Measurements from ENCODE around the gene CLDN6. TPM values are rescaled to one million over a fixed set of nuclear protein-coding genes. Genes with fewer than 3 reads are reported as not detected.
A peak's percentile ranks its signal among the peaks of the same experiment; 100 is the strongest.

The CLDN6 gene
- total RNA-seq, 1 experiment from 2014 or later = 0.49 TPM

- H3K9me3 ChIP-seq (ENCODE audit: control insufficient read depth in 1 of 2, insufficient read depth in 1 of 2, low read depth in 1 of 2, low read length in 2 of 2) = no peaks in the 10 kb centered on the region
- no peaks in the 10 kb centered on the region for H4K20me1 ChIP-seq (ENCODE audit: insufficient read depth)
- DNase-seq (ENCODE audit: low read depth, low spot score) (no peak), ATAC-seq (no peak)
- BruUV-seq (replicated peaks) = TSS peak; percentile 62
- intact Hi-C loops (cut with micrococcal nuclease) = loop anchor here (2.0 to 10.0 kb wide), 2 partner anchors 71 to 117 kb away; no protein-coding TSS in a partner anchor
- peak overlapping the region; percentile 95 for H3K4me2 ChIP-seq (ENCODE audit: low read length)
- H3K27ac ChIP-seq (ENCODE audit: low read depth, low read length) = no peak overlapping the region
- peak overlapping the region in 1 of 2 experiments; percentile 87; a peak in 2 of 4 replicates for H3K4me3 ChIP-seq (replicated peaks in 1 of 2; ENCODE audit: low read depth in 1 of 2, low read length in 2 of 2)
- H2AFZ ChIP-seq (ENCODE audit: low read depth, low read length, poor library complexity, severe bottlenecking) = no peak overlapping the region
- ChIA-PET CTCF (interaction anchor here (1.8 to 2.5 kb wide), 4 partner anchors 26 to 75 kb away, joined by 9 to 16 read pairs (median 10); no protein-coding TSS in a partner anchor), RAD21 (ENCODE audit: low non-redundant PET in 1 of 2, low total read pairs in 2 of 2, uncharacterized antibody in 2 of 2, unreplicated experiment in 2 of 2) (no interaction called here), POLR2A (no interaction called here)
- H3K9ac ChIP-seq (ENCODE audit: low read length) = no peak overlapping the region
- no peak for TF ChIP-seq ZNF274 (IDR thresholded peaks at IDR 0.05; ENCODE audit: low read depth, low read length)
- TF ChIP-seq EGR1 (IDR thresholded peaks at IDR 0.05; ENCODE audit: low read depth) = no peak
- TF ChIP-seq ZBTB33 (IDR thresholded peaks at IDR 0.05; ENCODE audit: extremely low read depth, insufficient replicate concordance, low read length) = no peak
- no peak for TF ChIP-seq JUND (IDR thresholded peaks at IDR 0.05)
- no peak for TF ChIP-seq SP1 (IDR thresholded peaks at IDR 0.05; ENCODE audit: low read depth)
- no peak for TF ChIP-seq POLR2AphosphoS5 (IDR thresholded peaks at IDR 0.05; ENCODE audit: low read depth, low read length)
- no peak for TF ChIP-seq ZFX (IDR thresholded peaks at IDR 0.05)
- TF ChIP-seq POLR2A (IDR thresholded peaks at IDR 0.05; ENCODE audit: borderline replicate concordance, extremely low read depth, insufficient read depth, insufficient read length) = no peak
- TF ChIP-seq CTCF (IDR thresholded peaks at IDR 0.05 in 2 of 3, conservative IDR thresholded peaks at IDR 0.05 in 1 of 3; ENCODE audit: borderline replicate concordance in 1 of 3, insufficient read depth in 1 of 3, low read depth in 2 of 3, low read length in 2 of 3) = no peak
- TF ChIP-seq RAD21 (IDR thresholded peaks at IDR 0.05; ENCODE audit: low read depth) = no peak
- no peak for TF ChIP-seq TCF7L2 (IDR thresholded peaks at IDR 0.05; ENCODE audit: borderline replicate concordance, extremely low read depth, insufficient read depth, insufficient read length)
- no peak for TF ChIP-seq MAX (IDR thresholded peaks at IDR 0.05)
- no peaks in the 10 kb centered on the region for H3K36me3 ChIP-seq (ENCODE audit: control insufficient read depth in 1 of 2, insufficient read depth in 2 of 2, low read length in 2 of 2)
- H3K79me2 ChIP-seq (ENCODE audit: insufficient read depth, low read length) = no peaks in the 10 kb centered on the region
- no peaks in the 10 kb centered on the region for H3K9me2 ChIP-seq (ENCODE audit: insufficient read depth)
- no peaks in the 10 kb centered on the region for H3K27me3 ChIP-seq (ENCODE audit: insufficient read depth, low read length)
- peaks cover 0 to 22% of the 10 kb centered on the region in 2 experiments; a peak in 3 of 4 replicates for H3K4me1 ChIP-seq (ENCODE audit: control insufficient read depth in 1 of 2, insufficient read depth in 2 of 2, low read length in 2 of 2)
These were observed 39.5 kb upstream of the CLDN6 start for GRCh38 chr16:3057181-3058138.

Data from HCT116 (cell line).